ENCODE data around the gene CACNA1C.

DNA sequence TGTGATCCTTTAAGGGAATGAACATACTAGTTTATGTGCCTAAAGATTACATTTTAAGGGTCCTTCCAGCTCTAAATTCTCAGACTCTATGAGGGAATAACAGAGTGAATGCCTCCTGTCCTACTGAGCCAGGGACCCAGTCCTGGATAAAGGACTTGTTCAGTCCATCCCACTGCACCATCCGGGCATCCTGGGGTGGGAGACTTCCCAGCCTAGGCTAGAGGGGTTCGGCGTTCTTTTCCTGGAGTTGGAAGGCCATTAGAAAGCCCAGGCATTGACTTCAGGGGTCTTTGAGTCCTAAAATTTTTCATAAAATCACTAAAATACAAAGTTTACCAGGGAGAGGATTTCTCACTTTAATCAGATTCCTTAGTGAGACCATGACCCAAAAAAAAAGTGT, 614.1 kb downstream of the CACNA1C start:
- TF ChIP-seq, protein P1, sequence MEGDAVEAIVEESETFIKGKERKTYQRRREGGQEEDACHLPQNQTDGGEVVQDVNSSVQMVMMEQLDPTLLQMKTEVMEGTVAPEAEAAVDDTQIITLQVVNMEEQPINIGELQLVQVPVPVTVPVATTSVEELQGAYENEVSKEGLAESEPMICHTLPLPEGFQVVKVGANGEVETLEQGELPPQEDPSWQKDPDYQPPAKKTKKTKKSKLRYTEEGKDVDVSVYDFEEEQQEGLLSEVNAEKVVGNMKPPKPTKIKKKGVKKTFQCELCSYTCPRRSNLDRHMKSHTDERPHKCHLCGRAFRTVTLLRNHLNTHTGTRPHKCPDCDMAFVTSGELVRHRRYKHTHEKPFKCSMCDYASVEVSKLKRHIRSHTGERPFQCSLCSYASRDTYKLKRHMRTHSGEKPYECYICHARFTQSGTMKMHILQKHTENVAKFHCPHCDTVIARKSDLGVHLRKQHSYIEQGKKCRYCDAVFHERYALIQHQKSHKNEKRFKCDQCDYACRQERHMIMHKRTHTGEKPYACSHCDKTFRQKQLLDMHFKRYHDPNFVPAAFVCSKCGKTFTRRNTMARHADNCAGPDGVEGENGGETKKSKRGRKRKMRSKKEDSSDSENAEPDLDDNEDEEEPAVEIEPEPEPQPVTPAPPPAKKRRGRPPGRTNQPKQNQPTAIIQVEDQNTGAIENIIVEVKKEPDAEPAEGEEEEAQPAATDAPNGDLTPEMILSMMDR (IDR thresholded peaks at IDR 0.05), result no peak
- TF ChIP-seq POLR2AphosphoS5 (IDR thresholded peaks at IDR 0.05), result no peak
